Stimulated activated CD8-positive, alpha-beta memory T cell treated with anti-CD3 and anti-CD28 coated beads, Interleukin-15, amount 100 ng/mL, for 4 hours (primary cell): Measurements from ENCODE around the gene ADCY5.

Experiments
- DNase-seq, 2 donors: peaks; one replicate each; pipeline ENCODE4 v3.0.0-alpha.2; 2020; ENCODE audit warnings: low read depth in 2 of 2

ADCY5 gene

GRCh38 chr3:123429362-123430125 lies 19.3 kb downstream of the ADCY5 start:
- DNase-seq: no peak

- no peak for DNase-seq
Observed at GRCh38 chr3:123424999-123425712, 23.7 kb downstream of the ADCY5 start.

- no peak for DNase-seq
Observed at GRCh38 chr3:123424321-123424998, 24.4 kb downstream of the ADCY5 start.

- DNase-seq: no peak
Observed at GRCh38 chr3:123423806-123424205, 25.1 kb downstream of the ADCY5 start.

GRCh38 chr3:123423031-123423430 lies 25.9 kb downstream of the ADCY5 start:
- no peak for DNase-seq

GRCh38 chr3:123422457-123422856 lies 26.4 kb downstream of the ADCY5 start:
- no peak for DNase-seq

- no peak for DNase-seq
Observed at GRCh38 chr3:123421353-123422174, 27.3 kb downstream of the ADCY5 start.

- DNase-seq: no peak
Observed at GRCh38 chr3:123420416-123420968, 28.4 kb downstream of the ADCY5 start.

- no peak for DNase-seq
Observed at GRCh38 chr3:123419850-123420297, 29.0 kb downstream of the ADCY5 start.

GRCh38 chr3:123419181-123419849 lies 29.6 kb downstream of the ADCY5 start:
- DNase-seq: no peak

GRCh38 chr3:123416647-123417046 lies 32.2 kb downstream of the ADCY5 start:
- DNase-seq: no peak

- DNase-seq: no peak
Observed at GRCh38 chr3:123416173-123416572, 32.7 kb downstream of the ADCY5 start.

GRCh38 chr3:123414973-123415775 lies 33.7 kb downstream of the ADCY5 start:
- DNase-seq: no peak

GRCh38 chr3:123412811-123413604 lies 35.9 kb downstream of the ADCY5 start:
- no peak for DNase-seq

GRCh38 chr3:123412076-123412475 lies 36.8 kb downstream of the ADCY5 start:
- no peak for DNase-seq

- DNase-seq: no peak
Observed at GRCh38 chr3:123411340-123412040, 37.4 kb downstream of the ADCY5 start.

GRCh38 chr3:123410149-123410515 lies 38.8 kb downstream of the ADCY5 start:
- no peak for DNase-seq

- DNase-seq: no peak
Observed at GRCh38 chr3:123409443-123410148, 39.3 kb downstream of the ADCY5 start.
